ENCODE results near the gene SGMS1.

GRCh38 chr10:50541921-50542320 is 81.8 kb downstream of the SGMS1 start:
- TF ChIP-seq CTCF (IDR thresholded peaks at IDR 0.05) (no peak), EP300 (IDR thresholded peaks at IDR 0.05) (no peak), POLR2A (IDR thresholded peaks at IDR 0.05) (no peak)
